NK-92 (cell line): ENCODE measurements around the gene LENG1.
"Not testable (repeated sequence)": the region's sequence is repeated elsewhere in the genome, so short reads cannot be mapped to it uniquely, and the experiment has no call there.

Experiments
- DNase-seq: peaks from one replicate; lab custom pipeline; 2025; ENCODE audit not compliant: unreplicated experiment; lab: John Stamatoyannopoulos, UW

The LENG1 gene

GRCh38 chr19:54189735-54190502 is 30.4 kb upstream of the LENG1 start:
- DNase-seq, result peak; percentile 96

GRCh38 chr19:54189145-54189734 is 29.7 kb upstream of the LENG1 start, which contains the start of gene MBOAT7:
Gene MBOAT7 (minus strand): TSS chr19:54189580. CDS start chr19:54188508, 1,072 bp downstream.
- DNase-seq, result no peak

- DNase-seq, result no peak
These were observed 28.8 kb upstream of the LENG1 start for GRCh38 chr19:54188215-54188871.

GRCh38 chr19:54186934-54187381 is 27.4 kb upstream of the LENG1 start:
- no peak for DNase-seq

GRCh38 chr19:54186351-54186750 is 26.8 kb upstream of the LENG1 start:
- DNase-seq, result no peak

- no peak for DNase-seq
These were observed 23.9 kb upstream of the LENG1 start for GRCh38 chr19:54183431-54183830.

- DNase-seq, result not testable (repeated sequence)
These were observed 22.4 kb upstream of the LENG1 start for GRCh38 chr19:54181894-54182293.

GRCh38 chr19:54180691-54181091 is 21.2 kb upstream of the LENG1 start:
- DNase-seq, result no peak

- DNase-seq, result no peak
These were observed 20.5 kb upstream of the LENG1 start for GRCh38 chr19:54179921-54180461.

- DNase-seq, result no peak
These were observed 19.8 kb upstream of the LENG1 start for GRCh38 chr19:54179262-54179852.

GRCh38 chr19:54178581-54179261 is 19.2 kb upstream of the LENG1 start:
- DNase-seq, result no peak

GRCh38 chr19:54173951-54174834 is 14.7 kb upstream of the LENG1 start:
- no peak for DNase-seq

GRCh38 chr19:54173359-54173699 is 13.8 kb upstream of the LENG1 start:
- DNase-seq, result no peak

- no peak for DNase-seq
These were observed 13.2 kb upstream of the LENG1 start, which contains the start of gene TMC4 for GRCh38 chr19:54172471-54173358. Gene TMC4 (minus strand): TSS chr19:54173160. CDS start chr19:54173117, 43 bp downstream.

GRCh38 chr19:54171736-54172431 is 12.4 kb upstream of the LENG1 start:
- DNase-seq, result not testable (repeated sequence)

- DNase-seq, result no peak
These were observed 9.7 kb upstream of the LENG1 start for GRCh38 chr19:54169149-54169740.

GRCh38 chr19:54168174-54168917 is 8.8 kb upstream of the LENG1 start:
- DNase-seq, result peak; percentile 16
